ENCODE results near the gene TES.
"Not testable (repeated sequence)": the region's sequence is repeated elsewhere in the genome, so short reads cannot be mapped to it uniquely, and the experiment has no call there.

The TES gene

GRCh38 chr7:116225860-116226259 lies 15.5 kb downstream of the TES start:
- DNase-seq = no peak

GRCh38 chr7:116226664-116227063 lies 16.3 kb downstream of the TES start:
- DNase-seq = no peak

GRCh38 chr7:116227678-116228239 lies 17.4 kb downstream of the TES start:
- DNase-seq = no peak

- no peak for DNase-seq
These were observed 17.9 kb downstream of the TES start for GRCh38 chr7:116228241-116228640.

- no peak for DNase-seq
These were observed 19.0 kb downstream of the TES start for GRCh38 chr7:116229366-116229765.

GRCh38 chr7:116230191-116231005 lies 20.1 kb downstream of the TES start:
- DNase-seq = no peak

- DNase-seq = no peak
These were observed 21.2 kb downstream of the TES start for GRCh38 chr7:116231543-116231942.

- DNase-seq = no peak
These were observed 21.6 kb downstream of the TES start for GRCh38 chr7:116231949-116232348.

- DNase-seq = no peak
These were observed 22.0 kb downstream of the TES start for GRCh38 chr7:116232350-116232749.

- DNase-seq = no peak
These were observed 22.6 kb downstream of the TES start for GRCh38 chr7:116232920-116233319.

GRCh38 chr7:116234517-116235200 lies 24.3 kb downstream of the TES start:
- no peak for DNase-seq

GRCh38 chr7:116235380-116235779 lies 25.0 kb downstream of the TES start:
- no peak for DNase-seq

GRCh38 chr7:116236020-116236630 lies 25.8 kb downstream of the TES start:
- DNase-seq = peak; percentile 58

- no peak for DNase-seq
These were observed 28.7 kb downstream of the TES start for GRCh38 chr7:116239020-116239419.

- DNase-seq = no peak
These were observed 29.1 kb downstream of the TES start for GRCh38 chr7:116239434-116239833.

GRCh38 chr7:116240024-116240668 lies 29.8 kb downstream of the TES start:
- no peak for DNase-seq

GRCh38 chr7:116241291-116241690 lies 31.0 kb downstream of the TES start:
- no peak for DNase-seq

GRCh38 chr7:116242178-116242577 lies 31.8 kb downstream of the TES start:
- no peak for DNase-seq

- DNase-seq = no peak
These were observed 32.4 kb downstream of the TES start for GRCh38 chr7:116242759-116243158.

- DNase-seq = not testable (repeated sequence)
These were observed 34.5 kb downstream of the TES start for GRCh38 chr7:116244803-116245202.

GRCh38 chr7:116246357-116246756 lies 36.0 kb downstream of the TES start:
- no peak for DNase-seq

GRCh38 chr7:116249969-116250553 lies 39.7 kb downstream of the TES start:
- no peak for DNase-seq

- DNase-seq = no peak
These were observed 41.3 kb downstream of the TES start for GRCh38 chr7:116251675-116252074.

Measured in activated CD4-positive, alpha-beta T cell treated with anti-CD3 and anti-CD28 coated beads for 48 hours (primary cell).